Measurements from ENCODE around the gene LARP4B. TPM values are rescaled to one million over a fixed set of nuclear protein-coding genes. Genes with fewer than 3 reads are reported as not detected.

The LARP4B gene
- total and polyA plus RNA-seq, 7 experiments from 2014 or later: 31.9 to 114 (median 93.5) TPM

DNA sequence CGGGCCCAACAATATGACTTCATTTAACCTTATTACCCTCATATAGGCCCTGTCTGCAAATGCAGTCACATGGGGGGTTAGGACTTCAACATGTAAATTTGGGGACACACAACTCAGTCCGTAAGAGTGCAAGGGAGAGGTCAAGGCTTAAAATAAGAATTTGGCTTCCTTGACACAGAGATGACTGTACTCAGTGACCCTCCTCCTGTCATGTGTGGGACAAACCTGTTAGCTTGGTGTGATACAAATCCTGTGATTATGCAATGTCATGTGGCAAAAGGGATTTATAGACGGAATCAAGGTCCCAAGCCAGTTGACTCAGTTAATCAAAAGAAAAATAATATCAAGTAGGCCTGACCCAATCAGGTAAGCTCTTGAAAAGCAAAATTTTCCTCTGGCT, 30.8 kb upstream of the LARP4B start:
- Mint-ChIP-seq H3K27ac (no peak overlapping the region), H3K9me3 (peaks cover 0 to 13% (median 0%) of the 10 kb centered on the region in 11 donors), H3K27me3 (peaks cover 0 to 5% (median 0%) of the 10 kb centered on the region in 5 donors), H3K4me3 (no peak overlapping the region), H3K4me1 (peaks cover 5 to 13% (median 6%) of the 10 kb centered on the region in 7 donors), H3K36me3 (no peaks in the 10 kb centered on the region)
- H3K27ac ChIP-seq (ENCODE audit: low read depth, low read length): no peak overlapping the region
- H3K36me3 ChIP-seq (ENCODE audit: control insufficient read depth in 2 of 3, insufficient read depth in 3 of 3, low read length in 3 of 3): no peaks in the 10 kb centered on the region
- intact Hi-C loops (cut with micrococcal nuclease): no loop called here
- ChIA-PET CTCF (no interaction called here), POLR2A (no interaction called here)
- no peaks in the 10 kb centered on the region for H3K9me3 ChIP-seq (ENCODE audit: control insufficient read depth in 2 of 3, low read length in 3 of 3)
- no peak overlapping the region for H3K4me3 ChIP-seq (ENCODE audit: low read length)
- H3K4me1 ChIP-seq (ENCODE audit: control insufficient read depth in 2 of 2, insufficient read depth in 2 of 2, low read length in 2 of 2): no peaks in the 10 kb centered on the region
- no peaks in the 10 kb centered on the region for H3K27me3 ChIP-seq (ENCODE audit: control insufficient read depth in 2 of 2, insufficient read depth in 2 of 2, low read length in 2 of 2)
- ATAC-seq (no peak), DNase-seq (no peak)

DNA sequence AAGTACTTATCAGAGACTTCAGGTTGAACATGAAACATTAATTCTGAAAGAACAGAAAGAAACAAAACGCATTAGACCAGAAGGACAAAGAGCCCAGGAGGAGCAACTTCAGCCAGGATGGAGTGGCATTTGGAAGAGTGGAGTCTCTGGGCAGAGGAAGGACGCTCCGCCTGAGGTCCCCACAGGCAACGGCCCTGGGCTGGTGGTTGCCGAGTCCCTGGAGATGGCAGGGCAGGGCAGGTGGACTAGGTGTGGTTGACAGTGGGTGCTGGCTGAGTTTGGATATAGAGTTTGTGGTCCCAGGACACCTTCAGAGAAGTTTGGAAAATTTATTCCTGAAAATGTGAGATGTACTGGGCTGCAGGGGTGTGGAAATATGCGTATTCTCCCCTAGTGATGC, 27.4 kb upstream of the LARP4B start:
- DNase-seq: no peak
- peaks cover 0 to 8% (median 4%) of the 10 kb centered on the region in 5 donors for H3K27me3 Mint-ChIP-seq
- no peaks in the 10 kb centered on the region for H3K27me3 ChIP-seq (ENCODE audit: control insufficient read depth in 2 of 2, insufficient read depth in 2 of 2, low read length in 2 of 2)
- peak overlapping the region in 1 of 9 donors; percentile 33 for H3K27ac Mint-ChIP-seq
- H3K36me3 Mint-ChIP-seq: no peaks in the 10 kb centered on the region
- H3K36me3 ChIP-seq (ENCODE audit: control insufficient read depth in 2 of 3, insufficient read depth in 3 of 3, low read length in 3 of 3): no peaks in the 10 kb centered on the region
- CTCF ChIA-PET: no interaction called here
- no peaks in the 10 kb centered on the region for H3K4me1 ChIP-seq (ENCODE audit: control insufficient read depth in 2 of 2, insufficient read depth in 2 of 2, low read length in 2 of 2)
- H3K27ac ChIP-seq (ENCODE audit: low read depth, low read length): no peak overlapping the region
- peaks cover 0 to 3% (median 0%) of the 10 kb centered on the region in 7 donors for H3K4me1 Mint-ChIP-seq
- intact Hi-C loops (cut with micrococcal nuclease): no loop called here
- no peaks in the 10 kb centered on the region for H3K9me3 ChIP-seq (ENCODE audit: control insufficient read depth in 2 of 3, low read length in 3 of 3)
- H3K4me3 ChIP-seq (ENCODE audit: low read length): no peak overlapping the region
- POLR2A ChIA-PET: no interaction called here
- H3K9me3 Mint-ChIP-seq: no peaks in the 10 kb centered on the region
- H3K4me3 Mint-ChIP-seq: no peak overlapping the region
- no peak for ATAC-seq

DNA sequence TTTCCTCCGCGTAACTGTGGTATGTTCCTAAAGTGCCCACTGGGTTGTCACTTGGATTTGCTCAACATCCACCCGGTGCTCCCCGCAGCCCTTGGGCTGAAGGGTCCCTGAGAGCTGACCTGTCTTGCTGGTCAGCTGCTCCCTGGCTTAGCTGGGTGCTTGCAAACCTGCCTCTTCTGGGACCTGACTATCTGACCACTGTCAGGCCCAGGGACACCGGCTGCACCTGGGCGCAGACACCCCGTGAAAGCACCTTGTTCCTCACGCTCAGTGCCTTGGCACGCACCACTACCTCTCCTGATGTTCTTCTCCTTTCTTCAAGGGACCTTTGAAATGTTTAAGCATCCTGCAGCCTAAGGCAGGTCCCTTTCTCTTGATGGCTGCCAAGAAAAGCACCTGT, 26.6 kb upstream of the LARP4B start:
- Mint-ChIP-seq H3K9me3 (no peaks in the 10 kb centered on the region), H3K27ac (no peak overlapping the region), H3K4me3 (no peak overlapping the region), H3K27me3 (peaks cover 0 to 8% (median 4%) of the 10 kb centered on the region in 5 donors), H3K4me1 (peaks cover 0 to 3% (median 0%) of the 10 kb centered on the region in 7 donors), H3K36me3 (no peaks in the 10 kb centered on the region)
- DNase-seq: no peak
- ChIA-PET POLR2A (no interaction called here), CTCF (no interaction called here)
- no peak overlapping the region for H3K27ac ChIP-seq (ENCODE audit: low read depth, low read length)
- no peak overlapping the region for H3K4me3 ChIP-seq (ENCODE audit: low read length)
- no peaks in the 10 kb centered on the region for H3K9me3 ChIP-seq (ENCODE audit: control insufficient read depth in 2 of 3, low read length in 3 of 3)
- no peaks in the 10 kb centered on the region for H3K27me3 ChIP-seq (ENCODE audit: control insufficient read depth in 2 of 2, insufficient read depth in 2 of 2, low read length in 2 of 2)
- no peaks in the 10 kb centered on the region for H3K36me3 ChIP-seq (ENCODE audit: control insufficient read depth in 2 of 3, insufficient read depth in 3 of 3, low read length in 3 of 3)
- no peaks in the 10 kb centered on the region for H3K4me1 ChIP-seq (ENCODE audit: control insufficient read depth in 2 of 2, insufficient read depth in 2 of 2, low read length in 2 of 2)
- intact Hi-C loops (cut with micrococcal nuclease): no loop called here
- ATAC-seq: no peak

DNA sequence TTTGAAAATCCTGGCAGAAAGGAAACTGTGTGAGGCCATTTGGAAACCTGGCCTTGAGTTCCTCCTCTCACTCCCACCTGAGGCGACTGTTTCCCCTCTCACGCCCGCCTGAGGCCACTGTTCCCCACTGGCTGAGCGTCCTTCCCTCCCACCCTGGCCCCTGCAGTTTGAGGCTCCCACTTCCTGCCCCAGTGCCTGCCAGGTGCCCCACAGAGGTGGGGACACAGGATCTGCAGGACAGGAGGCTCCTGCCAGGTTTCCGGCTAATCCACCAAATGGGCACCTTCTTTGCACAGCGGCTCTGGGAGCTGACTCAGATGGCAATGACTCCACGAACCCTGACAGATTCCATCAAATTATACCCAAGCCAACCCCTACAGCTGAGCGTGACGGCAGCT, 24.3 kb upstream of the LARP4B start:
- Mint-ChIP-seq H3K9me3 (no peaks in the 10 kb centered on the region), H3K4me1 (peaks cover 0 to 3% (median 0%) of the 10 kb centered on the region in 7 donors), H3K27ac (no peak overlapping the region), H3K27me3 (peaks cover 0 to 8% (median 5%) of the 10 kb centered on the region in 5 donors), H3K4me3 (no peak overlapping the region), H3K36me3 (no peaks in the 10 kb centered on the region)
- Histone ChIP-seq H3K9me3 (ENCODE audit: control insufficient read depth in 2 of 3, low read length in 3 of 3) (no peaks in the 10 kb centered on the region), H3K4me1 (ENCODE audit: control insufficient read depth in 2 of 2, insufficient read depth in 2 of 2, low read length in 2 of 2) (no peaks in the 10 kb centered on the region), H3K4me3 (ENCODE audit: low read length) (no peak overlapping the region), H3K27me3 (ENCODE audit: control insufficient read depth in 2 of 2, insufficient read depth in 2 of 2, low read length in 2 of 2) (no peaks in the 10 kb centered on the region), H3K36me3 (ENCODE audit: control insufficient read depth in 2 of 3, insufficient read depth in 3 of 3, low read length in 3 of 3) (no peaks in the 10 kb centered on the region), H3K27ac (ENCODE audit: low read depth, low read length) (no peak overlapping the region)
- ChIA-PET POLR2A (no interaction called here), CTCF (no interaction called here)
- no peak for DNase-seq
- intact Hi-C loops (cut with micrococcal nuclease): no loop called here
- no peak for ATAC-seq

DNA sequence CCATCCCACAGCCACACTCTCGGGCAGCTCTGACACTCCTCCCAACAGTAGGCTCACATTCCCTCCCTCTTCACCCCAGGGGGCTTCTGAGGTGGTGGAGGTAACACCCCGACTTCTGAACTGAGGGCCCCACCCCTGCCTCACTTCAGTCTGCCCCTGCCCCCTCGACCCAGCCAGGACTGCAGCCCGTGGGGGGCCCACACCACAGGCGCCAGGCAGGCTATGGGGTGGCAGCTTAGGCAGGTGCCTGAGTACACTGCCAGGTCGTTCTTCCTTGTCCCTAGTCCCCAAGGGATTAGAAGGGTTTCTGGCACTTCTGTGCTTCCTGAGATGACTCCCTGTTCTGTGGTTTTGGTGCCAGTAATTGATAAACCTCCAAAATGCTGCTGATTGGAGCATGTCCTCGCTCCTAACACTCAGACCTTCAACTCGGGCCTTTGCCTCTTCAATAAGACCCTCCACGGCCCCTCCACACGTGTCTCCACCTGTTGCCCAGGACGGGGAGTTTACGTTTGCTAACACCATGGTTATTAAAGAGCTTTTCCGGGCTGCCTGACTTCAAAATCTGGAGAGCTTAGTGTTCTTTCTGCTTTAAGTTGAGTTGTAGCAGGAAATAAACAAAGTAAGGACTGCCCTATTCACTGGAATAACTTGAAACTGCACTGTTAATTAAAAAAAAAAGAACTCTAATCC, 23.8 kb upstream of the LARP4B start:
- H3K4me1 ChIP-seq (ENCODE audit: control insufficient read depth in 2 of 2, insufficient read depth in 2 of 2, low read length in 2 of 2): no peaks in the 10 kb centered on the region
- CTCF ChIA-PET: no interaction called here
- Mint-ChIP-seq H3K4me3 (no peak overlapping the region), H3K27ac (no peak overlapping the region), H3K4me1 (peaks cover 0 to 3% (median 0%) of the 10 kb centered on the region in 7 donors), H3K9me3 (no peaks in the 10 kb centered on the region), H3K27me3 (peaks cover 0 to 8% (median 5%) of the 10 kb centered on the region in 5 donors), H3K36me3 (no peaks in the 10 kb centered on the region)
- DNase-seq (no peak), ATAC-seq (no peak)
- no peak overlapping the region for H3K27ac ChIP-seq (ENCODE audit: low read depth, low read length)
- POLR2A ChIA-PET: no interaction called here
- no peaks in the 10 kb centered on the region for H3K36me3 ChIP-seq (ENCODE audit: control insufficient read depth in 2 of 3, insufficient read depth in 3 of 3, low read length in 3 of 3)
- no peaks in the 10 kb centered on the region for H3K27me3 ChIP-seq (ENCODE audit: control insufficient read depth in 2 of 2, insufficient read depth in 2 of 2, low read length in 2 of 2)
- no peak overlapping the region for H3K4me3 ChIP-seq (ENCODE audit: low read length)
- intact Hi-C loops (cut with micrococcal nuclease): no loop called here
- no peaks in the 10 kb centered on the region for H3K9me3 ChIP-seq (ENCODE audit: control insufficient read depth in 2 of 3, low read length in 3 of 3)

DNA sequence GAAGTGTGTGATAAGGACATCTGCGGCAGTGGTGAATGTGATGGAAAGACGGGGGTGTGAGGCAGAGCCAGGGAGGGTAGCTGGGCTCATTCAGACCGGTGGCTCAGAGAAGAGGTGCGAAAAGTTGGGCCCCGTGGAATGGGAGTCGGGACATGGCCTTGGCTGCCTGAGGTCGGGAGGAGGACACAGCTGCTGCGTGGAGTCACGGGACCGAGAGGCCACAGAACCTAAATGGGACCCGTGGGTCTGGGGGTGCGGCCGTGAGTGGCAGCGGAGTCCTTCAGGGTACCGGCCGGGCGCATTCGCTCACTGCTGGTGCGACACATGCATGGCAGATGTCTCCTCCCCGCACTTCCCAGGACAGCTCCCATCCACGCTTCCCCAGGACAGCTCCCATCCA, 22.9 kb upstream of the LARP4B start:
- POLR2A ChIA-PET: no interaction called here
- H3K27ac Mint-ChIP-seq: no peak overlapping the region

DNA sequence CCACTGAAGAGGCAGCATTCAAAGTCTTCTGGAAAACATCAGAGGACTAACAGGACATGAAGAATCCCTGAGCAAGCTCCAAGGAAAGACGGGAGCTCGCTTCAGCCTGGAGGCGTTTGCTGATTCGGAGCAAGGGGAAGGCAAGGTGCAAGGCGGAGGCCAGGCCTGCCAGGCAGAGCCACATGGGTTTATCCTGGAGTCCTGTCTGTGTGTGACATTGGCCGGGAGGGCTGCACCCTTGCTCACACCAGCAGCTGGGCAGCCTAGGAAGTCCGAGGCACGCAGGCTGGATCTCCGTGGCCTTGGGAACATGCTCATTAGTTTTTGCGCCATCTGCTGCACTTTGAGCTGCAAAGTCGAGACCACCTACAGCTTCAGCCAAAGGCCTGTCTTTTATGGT, 22.3 kb upstream of the LARP4B start:
- no peak overlapping the region for H3K4me3 ChIP-seq (ENCODE audit: low read length)
- no peak overlapping the region for H3K27ac ChIP-seq (ENCODE audit: low read depth, low read length)
- ChIA-PET CTCF (no interaction called here), POLR2A (no interaction called here)
- no peaks in the 10 kb centered on the region for H3K27me3 ChIP-seq (ENCODE audit: control insufficient read depth in 2 of 2, insufficient read depth in 2 of 2, low read length in 2 of 2)
- H3K36me3 Mint-ChIP-seq: no peaks in the 10 kb centered on the region
- H3K9me3 Mint-ChIP-seq: no peaks in the 10 kb centered on the region
- peaks cover 0 to 10% (median 4%) of the 10 kb centered on the region in 5 donors for H3K27me3 Mint-ChIP-seq
- no peaks in the 10 kb centered on the region for H3K4me1 ChIP-seq (ENCODE audit: control insufficient read depth in 2 of 2, insufficient read depth in 2 of 2, low read length in 2 of 2)
- no peak overlapping the region for H3K27ac Mint-ChIP-seq
- intact Hi-C loops (cut with micrococcal nuclease): no loop called here
- no peak overlapping the region for H3K4me3 Mint-ChIP-seq
- ATAC-seq: no peak
- DNase-seq: no peak
- peaks cover 0 to 2% (median 0%) of the 10 kb centered on the region in 7 donors for H3K4me1 Mint-ChIP-seq
- no peaks in the 10 kb centered on the region for H3K36me3 ChIP-seq (ENCODE audit: control insufficient read depth in 2 of 3, insufficient read depth in 3 of 3, low read length in 3 of 3)
- H3K9me3 ChIP-seq (ENCODE audit: control insufficient read depth in 2 of 3, low read length in 3 of 3): no peaks in the 10 kb centered on the region

More for the DNA sequence above, 22.9 kb upstream of the LARP4B start:
- no peak for DNase-seq
- Histone ChIP-seq H3K27me3 (ENCODE audit: control insufficient read depth in 2 of 2, insufficient read depth in 2 of 2, low read length in 2 of 2) (no peaks in the 10 kb centered on the region), H3K9me3 (ENCODE audit: control insufficient read depth in 2 of 3, low read length in 3 of 3) (no peaks in the 10 kb centered on the region), H3K4me3 (ENCODE audit: low read length) (no peak overlapping the region), H3K36me3 (ENCODE audit: control insufficient read depth in 2 of 3, insufficient read depth in 3 of 3, low read length in 3 of 3) (no peaks in the 10 kb centered on the region), H3K27ac (ENCODE audit: low read depth, low read length) (no peak overlapping the region), H3K4me1 (ENCODE audit: control insufficient read depth in 2 of 2, insufficient read depth in 2 of 2, low read length in 2 of 2) (no peaks in the 10 kb centered on the region)
- ATAC-seq: no peak
- intact Hi-C loops (cut with micrococcal nuclease): no loop called here
- Mint-ChIP-seq H3K9me3 (no peaks in the 10 kb centered on the region), H3K27me3 (peaks cover 0 to 10% (median 4%) of the 10 kb centered on the region in 5 donors), H3K4me3 (no peak overlapping the region), H3K36me3 (no peaks in the 10 kb centered on the region), H3K4me1 (peaks cover 0 to 2% (median 0%) of the 10 kb centered on the region in 7 donors)
- CTCF ChIA-PET: no interaction called here
